Transverse colon (tissue), 4 donors: ENCODE results near the gene GABRB1.

Experiments
- CTCF ChIP-seq, 5 experiments: fragments of 200-600 bp in 3 of 5; fragments of 450-650 bp in 2 of 5; sonication (generic) in 3 of 5; IDR thresholded peaks; 1 replicate in 2 of 5; 2 replicates in 3 of 5; pipeline ENCODE4 v1.5.1; 2016 to 2017; ENCODE audit warnings: antibody characterized with exemption in 5 of 5, inconsistent platforms in 3 of 5, mild to moderate bottlenecking in 2 of 5, moderate library complexity in 1 of 5
- EP300 ChIP-seq: sonication (generic); formaldehyde crosslinking; IDR thresholded peaks from one replicate; pipeline ENCODE4 v1.6.1; 2017; ENCODE audit warnings: antibody characterized with exemption, low read depth
- POLR2A ChIP-seq: fragments of 450-650 bp; IDR thresholded peaks from one replicate; pipeline ENCODE4 v1.6.1; 2016; ENCODE audit warnings: antibody characterized with exemption, mild to moderate bottlenecking, moderate library complexity
- POLR2AphosphoS5 ChIP-seq, 3 donors: sonication (generic); formaldehyde crosslinking; IDR thresholded peaks; one replicate each; pipeline ENCODE4 v1.6.1; 2016; ENCODE audit warnings: antibody characterized with exemption in 3 of 3

- TF ChIP-seq CTCF (IDR thresholded peaks at IDR 0.05) (no peak), POLR2AphosphoS5 (IDR thresholded peaks at IDR 0.05) (no peak), POLR2A (no peak), EP300 (no peak)
Observed at GRCh38 chr4:47071901-47072341, 40.6 kb downstream of the GABRB1 start.
